OCI-LY3 (cell line): ENCODE measurements around the gene TMEM51.

Experiments used
- CTCF ChIP-seq: fragments of 200-600, 300-600 bp; sonication (generic); IDR thresholded peaks from 2 replicates; pipeline ENCODE4 v1.5.1; 2014; ENCODE audit warnings: antibody characterized with exemption, low read length, low read depth
- EZH2phosphoT487 ChIP-seq: fragments of 200-600 bp; shearing (Covaris generic); IDR thresholded peaks from 2 replicates; pipeline ENCODE4 v1.6.1; 2018; ENCODE audit warnings: antibody characterized with exemption, mixed run types, low read depth

- TF ChIP-seq CTCF (no peak), EZH2phosphoT487 (no peak)
These were observed 42.7 kb upstream of the TMEM51 start for GRCh38 chr1:15110867-15111230.
